Stimulated activated CD8-positive, alpha-beta memory T cell treated with anti-CD3 and anti-CD28 coated beads, Interleukin-2, amount 100 ng/mL, for 48 hours (primary cell): Measurements from ENCODE around the gene PALD1.
"Not testable (repeated sequence)": the region's sequence is repeated elsewhere in the genome, so short reads cannot be mapped to it uniquely, and the experiment has no call there.

Experiments used
- DNase-seq, 2 donors: peaks; one replicate each; pipeline ENCODE4 v3.0.0-alpha.2; 2020; ENCODE audit warnings: low read depth in 2 of 2

PALD1 gene

DNA sequence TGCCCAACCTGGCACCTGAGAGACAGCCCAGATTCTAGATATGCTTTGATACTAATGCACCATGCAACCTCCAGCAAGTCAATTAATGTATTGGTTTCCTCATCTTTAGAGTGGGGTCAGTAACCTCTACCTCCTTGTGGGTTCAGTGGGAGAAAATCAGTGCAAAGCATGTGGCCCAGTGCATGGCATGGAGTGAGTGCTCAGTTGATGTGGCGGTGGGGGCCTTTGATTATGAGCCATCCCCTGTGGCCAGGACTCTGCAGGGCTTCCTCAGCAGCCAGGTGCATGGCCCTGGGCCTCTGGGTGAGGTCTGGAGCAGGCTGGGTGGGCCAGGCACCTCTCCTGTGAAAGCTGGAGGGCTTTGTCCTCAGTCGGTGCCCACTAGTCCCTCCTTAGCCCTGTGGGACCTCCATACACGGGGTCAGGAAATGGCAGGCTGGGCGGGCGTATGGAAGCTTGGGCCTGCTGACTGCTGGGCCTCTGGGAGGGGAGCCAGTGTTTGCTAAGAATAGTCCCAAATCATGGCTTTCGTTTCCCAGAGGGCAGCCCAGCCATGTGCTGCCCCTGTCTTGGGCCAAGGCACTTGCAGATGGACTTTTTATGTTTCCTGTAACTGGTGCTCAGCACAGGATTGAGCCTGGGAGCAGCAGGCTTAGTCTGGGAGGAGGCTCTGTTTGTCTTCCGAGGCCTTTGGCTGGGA lies 3.4 kb downstream of the PALD1 start:
- no peak for DNase-seq

DNA sequence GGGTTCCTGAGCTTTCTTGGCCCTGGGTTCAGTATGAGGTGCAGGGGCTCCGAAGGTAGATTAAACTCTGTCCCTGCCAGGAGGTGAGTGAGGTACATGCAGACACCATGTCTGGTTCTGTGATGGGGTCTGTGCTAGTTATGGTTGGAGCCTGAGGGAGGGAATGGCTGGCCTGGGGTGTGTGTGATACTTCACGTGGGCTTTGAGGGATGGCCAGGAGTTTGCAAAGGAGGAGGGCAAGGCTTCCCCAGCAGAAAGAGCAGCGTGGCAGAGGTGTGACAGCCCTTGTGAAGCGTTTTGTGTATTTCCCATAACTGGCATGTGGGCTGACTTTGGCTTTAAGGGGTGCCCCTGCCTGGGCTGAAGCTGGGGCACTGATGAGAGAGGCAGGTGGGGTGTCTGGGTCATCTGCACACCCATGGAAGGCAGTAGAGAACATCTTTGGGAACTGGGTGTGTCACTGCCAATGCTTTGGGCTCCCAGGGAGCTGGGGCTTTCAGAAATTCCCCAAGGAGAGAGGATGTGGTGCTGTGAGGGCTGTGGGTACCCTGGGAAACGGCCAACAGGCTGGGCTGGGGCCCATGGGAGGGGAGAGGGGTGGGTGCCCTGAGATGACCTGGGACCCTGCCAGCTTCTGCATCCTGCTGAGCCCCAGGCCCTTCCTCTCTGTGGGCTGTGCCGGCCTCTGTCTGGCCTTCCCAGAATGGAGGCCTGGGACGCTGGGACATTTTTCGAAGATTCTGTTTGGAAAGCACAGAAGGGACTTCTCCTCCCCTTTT lies 4.6 kb downstream of the PALD1 start:
- DNase-seq: no peak

DNA sequence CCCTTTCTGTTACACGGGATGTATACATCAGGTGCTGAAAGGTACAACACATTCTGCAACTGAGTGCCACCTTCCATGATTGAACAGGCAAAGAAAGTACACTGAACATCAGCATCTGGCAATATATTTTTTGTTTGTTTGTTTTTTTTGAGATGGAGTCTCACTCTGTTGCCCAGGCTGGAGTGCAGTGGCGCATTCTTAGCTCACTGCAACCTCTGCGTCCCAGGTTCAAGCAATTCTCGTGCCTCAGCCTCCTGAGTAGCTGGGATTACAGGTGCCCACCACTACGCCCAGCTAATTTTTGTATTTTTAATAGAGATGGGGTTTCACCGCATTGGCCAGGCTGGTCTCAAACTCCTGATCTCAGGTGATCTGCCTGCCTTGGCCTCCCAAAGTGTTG lies 5.3 kb downstream of the PALD1 start:
- DNase-seq: not testable (repeated sequence)

DNA sequence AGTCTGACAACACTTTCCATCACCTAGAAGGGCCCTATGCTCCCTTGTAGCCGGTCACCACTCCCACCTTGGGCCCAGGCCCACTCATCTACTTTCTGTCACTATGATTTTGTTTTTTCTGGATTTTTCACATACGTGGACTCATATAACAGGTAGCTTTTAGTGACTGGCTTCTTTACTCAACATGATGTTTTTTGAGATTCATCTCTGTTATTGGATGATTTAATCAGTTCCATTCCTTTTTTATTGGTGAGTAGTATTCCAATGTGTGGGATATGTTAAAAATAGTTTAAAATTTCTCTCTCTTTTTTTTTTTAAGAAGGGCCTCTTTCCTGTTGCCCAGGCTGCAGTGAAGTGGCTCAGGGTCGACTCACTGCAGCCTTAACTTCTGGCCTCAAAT lies 9.3 kb downstream of the PALD1 start:
- DNase-seq: no peak

DNA sequence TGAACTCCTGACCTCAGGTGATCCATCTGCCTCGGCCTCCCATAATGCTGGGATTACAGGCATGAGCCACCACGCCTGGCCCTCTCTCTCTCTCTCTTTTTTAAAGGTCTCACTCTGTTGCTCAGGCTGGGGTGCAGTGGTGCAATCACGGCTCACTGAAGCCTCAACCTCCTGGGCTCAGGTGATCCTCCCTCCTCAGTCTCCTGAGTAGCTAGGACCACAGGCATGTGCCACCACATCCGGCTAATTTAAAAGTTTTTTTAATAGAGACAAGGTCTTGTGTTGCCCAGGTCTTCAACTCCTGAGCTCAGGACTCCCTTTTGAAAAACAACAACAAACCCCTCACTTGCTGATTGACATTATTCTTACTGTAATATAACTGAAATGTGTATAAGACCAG lies 11.6 kb downstream of the PALD1 start:
- no peak for DNase-seq

DNA sequence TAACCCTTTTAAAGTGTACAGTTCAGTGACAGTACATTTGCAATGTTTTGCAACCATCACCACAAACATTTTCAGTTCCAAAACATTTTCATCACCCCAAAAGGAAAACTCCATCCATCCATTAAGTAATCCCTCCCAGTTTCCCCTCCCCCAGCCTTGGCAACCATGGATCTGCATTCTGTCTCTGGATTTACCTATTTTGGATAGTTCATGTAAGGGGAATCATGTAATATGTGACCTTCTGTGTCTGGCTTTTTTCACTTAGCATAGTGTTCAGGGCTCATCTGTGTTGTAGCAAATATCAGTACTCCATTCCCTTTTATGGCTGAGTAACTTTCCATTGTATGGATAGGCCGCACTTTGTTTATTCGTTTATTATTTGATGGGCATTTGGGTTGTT lies 13.0 kb downstream of the PALD1 start:
- DNase-seq: no peak

DNA sequence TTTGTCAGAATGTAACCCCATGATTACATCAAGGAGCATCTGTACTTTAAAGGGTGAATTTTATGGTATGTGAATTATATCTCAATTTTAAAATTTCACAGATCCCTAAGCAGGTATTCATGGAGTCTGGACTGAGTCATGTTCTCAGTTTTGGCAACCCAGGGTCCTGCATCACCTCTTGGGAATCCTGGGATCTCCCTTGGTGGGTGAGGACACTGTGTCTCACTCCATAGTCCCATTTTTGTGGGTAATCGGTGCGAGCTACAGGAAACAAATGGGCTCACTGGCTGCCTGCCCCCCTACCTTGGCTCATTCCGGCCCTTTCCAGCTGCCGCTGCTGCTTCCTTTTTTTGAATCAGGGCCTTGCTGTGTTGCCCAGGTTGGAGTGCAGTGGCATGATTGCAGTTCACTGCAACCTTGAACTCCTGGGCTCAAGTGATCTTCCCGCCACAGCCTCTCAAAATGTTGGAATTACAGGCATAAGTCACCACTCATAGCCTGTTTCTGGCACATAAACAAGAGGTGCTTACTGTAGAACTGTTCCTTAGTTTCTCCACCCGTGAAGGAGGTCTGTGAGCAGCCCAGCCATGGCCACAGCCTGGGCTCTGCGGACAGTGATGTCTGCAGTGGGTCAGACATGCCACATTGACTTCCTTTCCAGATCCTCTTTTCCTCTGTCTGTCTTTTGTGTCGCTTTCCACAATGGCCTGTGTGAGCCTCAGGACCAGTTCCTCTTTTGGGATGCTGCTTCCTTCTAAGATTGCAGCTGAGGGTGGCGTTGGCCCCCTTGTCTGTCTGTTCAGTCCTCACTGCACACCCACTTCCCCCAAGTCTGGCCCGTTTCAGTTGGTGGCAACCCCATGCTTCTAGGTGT lies 14.5 kb downstream of the PALD1 start:
- no peak for DNase-seq

DNA sequence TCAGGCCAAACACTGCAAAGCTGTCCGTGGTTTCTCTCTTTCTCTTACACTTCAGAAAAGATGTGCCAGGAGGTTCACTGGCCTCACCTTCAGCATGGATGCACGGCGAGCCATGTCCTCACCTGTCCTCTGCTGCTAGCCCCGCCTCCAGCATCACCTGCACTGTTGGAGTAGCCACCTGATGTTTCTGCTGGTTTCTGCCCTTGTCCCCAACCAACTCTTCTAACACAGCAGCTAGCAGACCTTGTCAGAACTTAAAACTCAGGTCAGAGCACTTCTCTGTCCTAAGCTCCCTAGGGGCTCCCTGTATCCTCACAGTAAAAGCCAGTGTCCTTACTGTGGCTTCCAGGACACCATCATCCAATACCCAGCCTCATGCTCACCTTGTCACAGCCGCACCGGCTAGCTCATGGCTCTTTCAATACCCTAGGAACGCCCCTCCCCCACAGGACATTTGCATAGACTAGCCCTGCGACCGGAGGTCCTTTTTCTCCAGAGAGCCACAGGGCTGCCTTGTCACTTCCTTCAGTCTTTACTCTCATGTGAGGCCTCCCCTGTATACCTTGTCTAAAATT lies 15.2 kb downstream of the PALD1 start:
- no peak for DNase-seq

DNA sequence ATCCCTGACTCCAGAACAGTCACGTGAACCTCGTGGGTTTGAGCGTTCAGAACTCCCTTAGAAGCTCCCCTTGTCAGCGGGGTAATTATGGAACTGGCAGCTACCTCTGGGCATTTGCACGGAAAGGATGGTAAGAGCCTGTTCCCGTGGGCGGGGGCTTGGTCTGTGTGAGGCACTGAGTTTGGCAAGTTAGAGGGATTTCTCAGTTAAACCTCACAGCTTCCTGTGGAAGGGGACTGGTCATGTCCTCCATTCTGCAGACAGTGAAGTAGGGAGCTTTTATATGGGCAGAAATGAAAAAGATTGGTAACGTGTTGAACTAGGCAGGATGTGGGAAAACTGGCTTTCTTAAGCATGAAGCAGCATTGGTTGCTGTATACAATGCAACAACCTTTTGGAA lies 16.0 kb downstream of the PALD1 start:
- DNase-seq: peak; percentile 41 to 54

DNA sequence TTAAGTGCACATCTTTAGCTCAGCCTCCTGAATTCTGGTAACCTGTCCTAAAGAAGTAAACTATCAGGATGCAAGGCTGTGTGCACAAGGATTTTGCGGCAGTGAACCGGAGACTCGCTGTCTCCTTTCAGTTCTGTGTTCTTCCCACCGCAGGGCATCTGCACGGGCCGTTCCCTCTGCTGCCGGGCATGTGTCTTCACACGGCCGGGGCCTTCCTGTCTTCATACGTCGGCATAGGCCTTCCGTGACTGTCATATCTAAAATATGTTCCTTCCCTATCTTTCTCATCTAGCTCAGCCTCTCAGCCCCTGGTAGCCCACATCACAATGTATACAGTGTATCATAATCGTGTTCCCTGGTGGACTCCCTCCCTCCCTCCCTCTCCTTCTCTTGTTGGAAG lies 16.4 kb downstream of the PALD1 start:
- no peak for DNase-seq

DNA sequence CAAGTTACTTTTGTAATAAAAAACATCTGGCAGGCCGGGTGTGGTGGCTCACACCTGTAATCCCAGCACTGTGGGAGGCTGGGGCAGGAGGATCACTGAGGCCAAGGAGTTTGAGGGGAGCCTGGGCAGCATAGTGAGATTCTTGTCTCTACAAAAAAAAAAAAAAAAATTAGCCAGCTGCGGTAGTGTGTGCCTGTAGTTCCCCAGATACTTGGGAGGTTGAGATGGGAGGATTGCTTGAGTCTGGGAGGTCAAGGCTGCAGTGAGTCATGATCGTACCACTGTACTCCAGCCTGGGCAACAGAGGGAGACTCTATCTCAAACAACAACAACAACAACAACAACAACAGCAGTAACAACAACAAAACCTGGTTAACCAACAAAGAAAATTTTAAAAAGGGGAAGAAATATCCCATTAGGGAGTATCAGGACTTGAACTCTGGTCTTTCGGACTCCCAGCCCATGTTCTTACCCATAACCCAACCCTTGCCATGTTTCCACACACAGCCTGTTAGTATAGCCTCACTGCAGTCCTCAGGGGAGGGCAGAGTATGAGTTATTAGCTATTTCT lies 17.2 kb downstream of the PALD1 start:
- DNase-seq: no peak

DNA sequence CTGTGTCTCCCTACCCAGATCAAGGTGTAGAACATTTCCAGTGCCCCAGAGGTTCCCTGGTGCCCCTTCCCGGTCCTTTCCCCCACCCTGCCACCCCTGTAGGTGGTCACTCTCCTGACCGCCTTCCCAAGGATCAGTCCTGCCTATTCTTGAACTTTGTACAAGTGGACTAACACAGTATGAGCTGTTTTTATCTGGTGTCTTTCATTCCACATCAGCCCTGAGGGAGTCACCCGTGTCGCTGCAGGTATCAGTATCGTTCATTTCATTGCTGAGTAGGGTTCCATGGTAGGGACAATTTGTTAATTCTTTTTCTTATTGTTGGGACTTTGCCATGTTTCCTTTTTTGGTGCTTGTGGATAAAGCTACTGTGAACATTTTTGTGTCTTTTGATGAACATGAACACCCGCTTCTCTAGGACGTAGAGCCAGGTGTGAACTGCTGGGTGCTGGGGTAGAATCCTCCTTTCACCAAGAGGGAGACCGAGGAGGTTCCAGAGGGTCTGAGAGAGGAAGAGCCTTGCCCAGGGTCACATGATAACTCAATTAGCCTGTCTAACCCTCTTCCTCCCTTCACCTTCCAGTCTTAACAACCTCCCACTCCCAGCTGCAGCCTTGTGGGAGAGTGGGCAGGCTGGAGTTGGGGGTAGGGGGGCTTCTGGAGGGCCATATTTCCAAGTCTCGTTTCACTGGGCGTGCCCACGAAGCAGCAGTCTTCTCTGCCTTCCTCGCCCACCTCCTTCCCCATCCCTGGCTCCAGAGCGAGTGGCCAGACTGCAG lies 18.0 kb downstream of the PALD1 start:
- no peak for DNase-seq

DNA sequence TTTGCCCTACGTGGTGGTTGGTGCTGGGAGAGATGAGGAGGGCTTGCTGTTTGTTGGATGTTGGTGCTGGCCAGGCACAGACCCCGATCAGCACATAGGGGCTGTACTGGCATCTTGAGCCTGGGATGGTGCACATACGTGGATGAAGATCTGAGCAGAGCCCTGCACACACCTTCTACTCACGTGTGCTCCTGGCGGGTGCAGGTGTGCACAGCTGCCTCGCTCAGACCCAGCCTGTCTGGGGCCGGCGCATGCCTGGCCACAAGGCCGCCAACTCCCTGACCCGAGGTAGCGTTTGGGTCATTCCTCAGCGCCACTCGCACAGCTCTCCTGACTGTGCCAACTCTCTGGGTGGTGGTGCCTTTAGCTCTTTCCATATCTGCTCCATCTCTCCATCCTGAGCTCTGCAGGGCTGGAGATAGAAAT lies 18.6 kb downstream of the PALD1 start:
- no peak for DNase-seq

DNA sequence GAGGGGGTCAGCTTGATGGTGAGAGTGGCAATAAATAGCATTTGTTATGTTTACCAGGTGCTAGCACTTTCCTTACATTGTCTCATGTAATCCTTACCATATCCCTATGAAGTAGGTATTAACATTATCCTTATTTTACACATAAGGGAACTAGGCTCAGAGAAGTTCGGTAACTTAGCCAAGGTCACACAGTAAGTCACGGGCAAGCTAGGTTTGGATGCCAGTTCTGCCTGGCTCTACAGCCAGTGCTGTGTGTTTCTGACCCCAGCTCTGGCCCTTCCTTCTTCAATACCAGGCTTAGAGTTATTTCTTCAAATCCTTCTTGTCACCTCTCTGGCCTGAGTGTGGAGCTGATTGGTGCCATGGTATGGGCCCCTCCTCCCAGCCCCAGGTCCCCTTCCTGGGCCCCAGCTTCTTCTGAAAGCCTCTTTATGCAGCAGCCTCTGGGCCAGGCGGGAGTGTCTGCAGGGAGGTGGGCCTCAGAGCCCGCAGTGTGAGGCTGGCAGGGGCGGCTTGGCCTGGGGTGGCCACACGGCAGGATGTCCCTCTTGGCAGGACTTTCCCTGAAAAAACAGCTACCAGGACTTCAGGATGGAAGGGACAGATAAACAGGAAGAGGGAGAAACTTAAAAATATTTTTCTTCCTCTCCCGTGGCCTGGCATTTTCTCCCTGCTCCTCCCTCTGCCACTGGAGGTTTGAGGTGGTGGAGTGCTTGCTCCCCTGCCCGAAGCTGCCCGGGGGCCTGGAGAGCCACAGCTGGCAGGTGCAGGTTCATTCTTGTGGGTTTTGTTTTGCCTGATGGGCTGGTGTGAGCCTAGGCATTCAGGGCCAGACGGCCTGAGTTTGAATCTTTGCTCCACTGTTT lies 20.6 kb downstream of the PALD1 start:
- DNase-seq: no peak

DNA sequence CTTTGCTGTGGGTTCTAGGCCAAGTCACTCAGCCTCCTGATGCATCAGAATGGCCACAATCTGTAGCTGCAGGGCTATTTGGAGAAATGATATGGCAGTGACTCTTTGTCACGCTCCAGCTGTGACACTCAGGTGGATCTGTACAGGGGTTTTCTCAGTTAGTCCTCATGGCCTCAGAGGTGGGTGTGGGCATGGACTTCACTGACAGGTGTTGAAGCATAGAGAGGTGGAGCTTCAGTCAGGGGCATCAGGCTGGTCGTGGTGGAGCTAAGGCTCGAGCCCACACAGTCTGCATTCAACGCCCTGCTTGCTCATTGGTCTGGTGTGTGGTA lies 21.2 kb downstream of the PALD1 start:
- no peak for DNase-seq

DNA sequence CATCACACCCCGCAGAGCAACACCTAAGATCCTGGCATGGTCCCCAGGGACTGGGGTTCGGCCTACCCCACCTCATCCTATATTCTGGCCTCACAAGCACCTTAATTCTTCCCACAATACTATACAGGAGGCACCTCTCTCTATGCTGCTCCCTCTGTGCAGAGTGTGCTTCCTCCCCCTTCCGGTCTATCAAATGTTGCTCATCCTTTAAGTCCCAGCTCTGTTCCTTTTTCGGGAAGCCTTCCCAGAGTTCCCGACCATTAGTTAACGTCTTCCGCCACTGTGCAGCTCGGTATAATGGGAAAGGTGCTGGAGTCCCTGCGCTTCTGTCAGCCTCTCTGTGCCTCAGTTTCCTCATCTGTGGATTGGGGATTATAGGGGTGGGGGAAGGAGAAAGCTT lies 21.8 kb downstream of the PALD1 start:
- no peak for DNase-seq

DNA sequence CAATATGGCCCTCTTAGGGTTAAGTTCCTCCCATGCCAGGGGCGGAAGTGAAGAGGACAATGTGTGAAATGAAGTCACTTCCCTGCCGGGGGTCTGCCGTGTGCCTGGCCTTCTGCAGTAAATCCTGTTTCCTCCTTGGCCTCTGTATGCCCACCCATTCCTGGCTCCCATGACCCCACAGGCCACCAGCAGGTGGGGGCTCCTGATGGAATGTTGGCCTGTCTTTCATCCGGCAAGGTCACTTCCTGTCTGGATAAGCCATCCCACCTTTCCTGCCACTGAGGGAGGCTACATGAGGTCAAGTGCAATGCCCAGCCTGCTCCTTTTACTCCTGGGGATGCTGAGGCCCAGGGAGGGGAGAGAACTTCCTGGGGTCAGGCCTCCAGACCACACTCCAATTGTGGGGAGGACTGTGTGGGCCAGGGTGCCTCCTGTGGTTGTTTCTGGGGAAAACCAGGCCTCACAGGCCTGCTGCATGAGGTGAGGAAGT lies 22.3 kb downstream of the PALD1 start:
- no peak for DNase-seq

DNA sequence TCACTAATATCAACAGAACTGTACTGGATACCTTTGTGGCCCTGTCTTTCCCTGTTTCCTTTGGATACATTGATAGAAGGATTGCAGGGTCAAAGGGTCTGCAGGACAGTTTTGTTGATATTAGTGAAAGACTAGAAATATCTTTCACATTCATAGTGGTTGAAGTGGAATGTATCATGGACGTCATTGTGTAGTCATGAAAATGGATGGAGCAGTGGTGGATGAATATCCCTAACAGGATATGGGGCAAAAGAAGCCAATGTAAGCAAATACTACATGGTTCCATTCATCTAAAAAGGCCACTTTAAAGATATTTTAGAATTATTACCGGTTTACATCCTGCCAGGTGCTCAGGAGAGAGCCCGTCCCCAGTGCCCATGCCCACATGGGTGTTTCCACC lies 23.8 kb downstream of the PALD1 start:
- no peak for DNase-seq

DNA sequence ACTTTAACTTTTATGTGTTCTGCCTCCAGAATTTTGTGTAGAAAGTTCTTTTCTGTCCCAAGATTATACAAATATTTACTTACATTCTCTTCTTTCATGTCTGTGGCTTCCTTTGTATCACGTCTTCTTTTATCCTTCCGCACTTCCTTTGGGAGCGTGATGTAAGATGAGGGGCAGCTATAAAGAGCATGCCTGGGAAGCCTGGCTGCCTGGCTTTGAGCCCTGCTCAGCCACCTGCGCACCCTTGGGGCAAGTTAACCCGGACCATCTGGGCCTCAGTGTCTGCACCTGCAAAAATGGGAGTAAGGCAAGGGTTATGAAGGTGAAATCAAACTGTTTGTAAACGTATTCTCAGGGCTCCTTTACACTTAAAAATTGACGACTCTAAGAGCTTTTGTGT lies 25.2 kb downstream of the PALD1 start:
- DNase-seq: no peak
